ENCODE measurements around the gene VOPP1. TPM values are rescaled to one million over a fixed set of nuclear protein-coding genes. Genes with fewer than 3 reads are reported as not detected.
A peak's percentile ranks its signal among the peaks of the same experiment; 100 is the strongest.

VOPP1 gene
- total RNA-seq, 1 donor from 2014 or later, result 66.2 TPM

- H3K27ac ChIP-seq, result no peak overlapping the region
- ATAC-seq, result peak in 1 of 2 donors; percentile 58
Observed at GRCh38 chr7:55425141-55425752, 147.1 kb downstream of the VOPP1 start.

DNA sequence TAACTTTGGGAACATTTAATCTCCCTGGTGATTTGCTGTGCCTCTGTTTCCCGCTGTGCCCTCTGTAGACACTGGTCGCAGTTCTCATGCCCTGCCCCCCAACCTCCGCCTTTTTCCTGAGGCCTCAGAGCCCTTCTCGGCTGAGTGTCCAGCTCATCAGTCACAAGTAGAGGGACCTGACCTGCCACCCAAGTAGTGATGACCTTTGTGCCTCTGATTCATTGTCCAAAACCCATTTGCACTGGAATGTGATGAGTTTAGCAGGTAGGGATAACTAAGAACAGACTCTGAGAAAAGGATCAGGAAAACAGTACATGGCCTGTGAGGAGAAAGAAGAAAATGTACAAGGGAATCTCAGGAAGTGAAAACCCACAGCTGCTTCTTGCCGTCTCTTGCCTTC, 148.4 kb downstream of the VOPP1 start:
- no peaks in the 10 kb centered on the region for H3K9me3 ChIP-seq
- no peaks in the 10 kb centered on the region for H3K4me1 ChIP-seq
- no peak overlapping the region for H3K4me3 ChIP-seq
- TF ChIP-seq CTCF (IDR thresholded peaks at IDR 0.05), result no peak
- DNase-seq (no peak), ATAC-seq (no peak)
- intact Hi-C loops (cut with DNase I), result no loop called here
- no peaks in the 10 kb centered on the region for H3K27me3 ChIP-seq (ENCODE audit: low read depth)
- H3K27ac ChIP-seq, result no peak overlapping the region
- H3K36me3 ChIP-seq, result peaks cover 17% of the 10 kb centered on the region

More at GRCh38 chr7:55425141-55425752, 147.1 kb downstream of the VOPP1 start:
- DNase-seq, result no peak
- Histone ChIP-seq H3K9me3 (no peaks in the 10 kb centered on the region), H3K36me3 (peaks cover 17% of the 10 kb centered on the region), H3K4me1 (no peaks in the 10 kb centered on the region), H3K4me3 (no peak overlapping the region), H3K27me3 (ENCODE audit: low read depth) (no peaks in the 10 kb centered on the region)
- TF ChIP-seq CTCF (IDR thresholded peaks at IDR 0.05), result no peak
- intact Hi-C loops (cut with DNase I), result no loop called here

DNA sequence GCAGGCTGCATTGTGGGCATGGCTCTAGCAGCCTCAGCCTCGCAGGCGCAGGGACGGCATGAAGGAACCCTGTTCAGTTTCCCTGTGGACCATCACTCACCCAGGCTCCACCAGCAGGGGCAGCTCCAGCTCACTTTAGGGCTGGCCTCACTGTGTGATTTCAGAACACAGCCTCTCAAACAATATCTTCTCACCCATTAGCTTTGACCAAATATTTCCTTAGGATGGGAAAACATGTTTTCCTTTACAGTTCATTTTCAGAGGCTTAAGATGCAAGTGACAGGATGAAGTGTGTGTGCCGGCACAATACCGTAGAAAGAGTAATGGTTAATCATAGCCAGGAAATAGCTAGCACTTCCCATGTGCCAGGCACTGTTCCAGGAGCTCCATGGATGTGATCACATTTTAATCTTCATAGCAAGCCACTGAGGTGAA, 149.0 kb downstream of the VOPP1 start:
- no peaks in the 10 kb centered on the region for H3K4me1 ChIP-seq
- no peak for ATAC-seq
- no peaks in the 10 kb centered on the region for H3K9me3 ChIP-seq
- no peak overlapping the region for H3K4me3 ChIP-seq
- no peaks in the 10 kb centered on the region for H3K27me3 ChIP-seq (ENCODE audit: low read depth)
- no peak for DNase-seq
- TF ChIP-seq CTCF (IDR thresholded peaks at IDR 0.05), result no peak
- peaks cover 17% of the 10 kb centered on the region for H3K36me3 ChIP-seq
- intact Hi-C loops (cut with DNase I), result no loop called here
- H3K27ac ChIP-seq, result no peak overlapping the region

Other genes starting within 250 kb of the VOPP1 start
- 5.7 TPM for gene LANCL2, start 207.2 kb downstream of the VOPP1 start, total RNA-seq